DOHH2 (cell line): ENCODE results near the gene USP31.

Source experiments
- H3F3A ChIP-seq: fragments of 200-600 bp; sonication (generic), shearing (Covaris generic); 2 replicates; pipeline ENCODE4 v1.6.0; 2016; ENCODE audit warnings: antibody characterized with exemption, mild to moderate bottlenecking; ENCODE audit not compliant: control insufficient read depth, insufficient read depth
- H3K27ac ChIP-seq: fragments of 200-600 bp; sonication (generic); 2 replicates; pipeline ENCODE4 v1.5.1; 2014; ENCODE audit warnings: low read depth, mild to moderate bottlenecking, low read length, moderate library complexity
- H3K27me3 ChIP-seq: fragments of 200-600 bp; sonication (generic); 2 replicates; pipeline ENCODE4 v1.6.1; 2014; ENCODE audit warnings: mild to moderate bottlenecking, low read length, mixed read lengths; ENCODE audit not compliant: control insufficient read depth
- H3K36me3 ChIP-seq: fragments of 200-600 bp; sonication (generic); 2 replicates; pipeline ENCODE4 v1.6.1; 2014; ENCODE audit warnings: mild to moderate bottlenecking, low read length, moderate library complexity, mixed read lengths; ENCODE audit not compliant: control insufficient read depth
- H3K4me1 ChIP-seq: fragments of 200-600 bp; sonication (generic); 2 replicates; pipeline ENCODE4 v1.6.1; 2014; ENCODE audit warnings: mild to moderate bottlenecking, low read length, mixed read lengths; ENCODE audit not compliant: control insufficient read depth
- H3K4me2 ChIP-seq: fragments of 200-600 bp; sonication (generic); 2 replicates; pipeline ENCODE4 v1.6.0; 2014; ENCODE audit warnings: mild to moderate bottlenecking, low read length, moderate library complexity
- H3K4me3 ChIP-seq: fragments of 200-600 bp; sonication (generic); 2 replicates; pipeline ENCODE4 v1.5.1; 2014; ENCODE audit warnings: mild to moderate bottlenecking, low read length, mixed read lengths
- H3K79me2 ChIP-seq: fragments of 200-600 bp; sonication (generic); 2 replicates; pipeline ENCODE4 v1.6.1; 2014; ENCODE audit warnings: mild to moderate bottlenecking, low read length, mixed read lengths; ENCODE audit not compliant: control insufficient read depth
- H3K9me2 ChIP-seq: fragments of 200-600 bp; sonication (generic); replicated peaks from 2 replicates; pipeline ENCODE4 v1.6.1; 2014; ENCODE audit warnings: mild to moderate bottlenecking, low read length, mixed read lengths; ENCODE audit not compliant: control insufficient read depth
- H3K9me3 ChIP-seq: fragments of 200-600 bp; sonication (generic); 2 replicates; pipeline ENCODE4 v1.6.1; 2014; ENCODE audit warnings: antibody characterized with exemption, low read length, mixed read lengths; ENCODE audit not compliant: control insufficient read depth, insufficient read depth
- H4K20me1 ChIP-seq: fragments of 200-600 bp; sonication (generic); 2 replicates; pipeline ENCODE4 v1.6.0; 2014; ENCODE audit warnings: low read depth, mild to moderate bottlenecking, antibody characterized with exemption, low read length, moderate library complexity; ENCODE audit not compliant: control insufficient read depth, insufficient read depth
- EZH2phosphoT487 ChIP-seq: fragments of 200-600 bp; sonication (generic); IDR thresholded peaks from 2 replicates; pipeline ENCODE4 v1.6.1; 2017; ENCODE audit warnings: borderline replicate concordance, mild to moderate bottlenecking, antibody characterized with exemption, low read length, moderate library complexity, mixed read lengths
- TF ChIP-seq, protein P1 (sequence below): fragments of 200-600 bp; sonication (generic); IDR thresholded peaks from one replicate; pipeline ENCODE4 v1.5.1; 2014; ENCODE audit warnings: antibody characterized with exemption, mild to moderate bottlenecking, low read depth, low read length; ENCODE audit not compliant: poor library complexity, severe bottlenecking

Gene USP31

DNA sequence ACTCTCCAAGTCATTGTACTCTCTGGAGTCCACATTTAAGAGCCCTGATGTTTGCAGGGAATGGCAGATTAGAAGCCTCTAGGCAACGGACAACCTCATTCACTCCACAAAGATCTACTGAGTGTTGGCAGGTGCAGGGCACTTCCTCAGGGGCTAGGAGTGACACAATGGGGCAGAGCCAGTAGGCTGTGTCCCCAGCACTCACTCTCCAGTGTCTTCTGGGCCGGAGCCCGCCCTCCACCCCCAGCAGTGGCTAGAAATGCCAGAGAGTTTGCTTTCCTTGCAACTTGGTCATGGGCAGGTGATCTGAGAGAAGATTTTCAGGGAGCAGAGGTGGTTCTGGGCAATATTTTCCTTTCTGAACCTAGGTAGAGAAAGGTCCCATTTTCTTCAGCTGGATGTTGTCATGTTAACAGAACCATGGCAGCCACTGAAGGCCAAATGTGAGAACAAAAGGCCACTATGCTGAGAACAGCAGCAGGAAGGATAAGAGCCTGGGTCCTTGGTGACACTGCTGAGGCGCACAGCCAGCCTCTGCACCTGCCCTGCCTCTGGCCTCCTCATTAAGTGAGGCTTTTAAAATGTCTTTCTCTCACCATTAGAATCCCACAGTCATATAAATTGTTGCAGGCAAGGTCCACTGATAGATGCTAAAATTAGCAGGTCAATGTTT lies 96.2 kb downstream of the USP31 start:
- H3K79me2 ChIP-seq: no peaks in the 10 kb centered on the region
- H3K9me2 ChIP-seq: no peaks in the 10 kb centered on the region
- H3K4me1 ChIP-seq: 0 out of 2 replicates have a peak, but pooled peaks cover 3% of the 10 kb centered on the region
- no peak overlapping the region for H3K4me2 ChIP-seq
- no peaks in the 10 kb centered on the region for H4K20me1 ChIP-seq
- H3K9me3 ChIP-seq: no peaks in the 10 kb centered on the region
- TF ChIP-seq, protein P1, sequence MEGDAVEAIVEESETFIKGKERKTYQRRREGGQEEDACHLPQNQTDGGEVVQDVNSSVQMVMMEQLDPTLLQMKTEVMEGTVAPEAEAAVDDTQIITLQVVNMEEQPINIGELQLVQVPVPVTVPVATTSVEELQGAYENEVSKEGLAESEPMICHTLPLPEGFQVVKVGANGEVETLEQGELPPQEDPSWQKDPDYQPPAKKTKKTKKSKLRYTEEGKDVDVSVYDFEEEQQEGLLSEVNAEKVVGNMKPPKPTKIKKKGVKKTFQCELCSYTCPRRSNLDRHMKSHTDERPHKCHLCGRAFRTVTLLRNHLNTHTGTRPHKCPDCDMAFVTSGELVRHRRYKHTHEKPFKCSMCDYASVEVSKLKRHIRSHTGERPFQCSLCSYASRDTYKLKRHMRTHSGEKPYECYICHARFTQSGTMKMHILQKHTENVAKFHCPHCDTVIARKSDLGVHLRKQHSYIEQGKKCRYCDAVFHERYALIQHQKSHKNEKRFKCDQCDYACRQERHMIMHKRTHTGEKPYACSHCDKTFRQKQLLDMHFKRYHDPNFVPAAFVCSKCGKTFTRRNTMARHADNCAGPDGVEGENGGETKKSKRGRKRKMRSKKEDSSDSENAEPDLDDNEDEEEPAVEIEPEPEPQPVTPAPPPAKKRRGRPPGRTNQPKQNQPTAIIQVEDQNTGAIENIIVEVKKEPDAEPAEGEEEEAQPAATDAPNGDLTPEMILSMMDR: no peak
- TF ChIP-seq EZH2phosphoT487: no peak
- H3F3A ChIP-seq: no peaks in the 10 kb centered on the region
- H3K4me3 ChIP-seq: no peak overlapping the region
- no peaks in the 10 kb centered on the region for H3K36me3 ChIP-seq
- no peak overlapping the region for H3K27ac ChIP-seq
- H3K27me3 ChIP-seq: peaks cover 6% of the 10 kb centered on the region; the same call in 1 of the 2 replicates

DNA sequence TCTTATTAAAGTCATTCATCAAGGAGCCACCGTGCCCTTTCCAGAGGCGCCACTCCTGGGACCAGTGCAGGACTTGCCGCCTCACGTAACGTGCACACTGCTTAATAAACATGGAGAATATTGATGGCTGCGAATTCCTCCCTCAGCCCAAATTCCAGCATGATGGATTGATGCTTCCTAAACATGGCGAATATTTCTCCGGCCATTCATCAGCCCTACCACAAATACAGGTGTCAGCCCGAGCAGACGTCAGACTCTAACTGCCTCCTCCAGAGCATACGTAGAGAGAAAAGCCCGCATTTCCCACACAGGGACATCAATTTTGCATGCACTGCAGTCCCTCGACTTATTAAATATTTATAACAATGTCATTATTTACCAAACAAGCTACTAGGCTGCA lies 97.0 kb downstream of the USP31 start:
- no peak overlapping the region for H3K4me2 ChIP-seq
- no peaks in the 10 kb centered on the region for H3K36me3 ChIP-seq
- no peaks in the 10 kb centered on the region for H3K9me3 ChIP-seq
- H3F3A ChIP-seq: no peaks in the 10 kb centered on the region
- H3K9me2 ChIP-seq: no peaks in the 10 kb centered on the region
- no peaks in the 10 kb centered on the region for H4K20me1 ChIP-seq
- TF ChIP-seq, protein P1: no peak
- TF ChIP-seq EZH2phosphoT487: no peak
- H3K79me2 ChIP-seq: no peaks in the 10 kb centered on the region
- H3K4me1 ChIP-seq: 0 out of 2 replicates have a peak, but pooled peaks cover 3% of the 10 kb centered on the region
- H3K27ac ChIP-seq: no peak overlapping the region
- H3K27me3 ChIP-seq: peaks cover 7% of the 10 kb centered on the region; the same call in 1 of the 2 replicates
- H3K4me3 ChIP-seq: no peak overlapping the region

DNA sequence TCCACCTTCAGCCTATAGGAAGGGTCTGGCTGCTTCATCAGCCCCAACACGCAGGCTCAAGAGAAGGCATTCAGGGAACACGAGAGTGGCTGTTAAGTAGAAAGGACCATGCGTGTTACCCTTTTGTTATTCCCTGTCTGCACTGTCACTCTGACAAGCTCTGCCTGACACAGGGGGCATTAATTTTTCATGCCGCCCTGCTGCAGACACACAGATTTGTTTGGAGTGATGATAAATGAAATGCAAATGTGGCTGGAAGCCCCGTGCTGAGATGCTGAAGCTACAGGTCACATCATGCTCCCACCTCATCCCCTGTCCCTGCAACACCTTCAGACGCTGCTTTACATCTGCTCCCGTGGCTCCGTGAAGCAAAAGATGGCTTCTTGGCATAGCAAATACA lies 97.7 kb downstream of the USP31 start:
- Histone ChIP-seq H4K20me1 (no peaks in the 10 kb centered on the region), H3K9me2 (no peaks in the 10 kb centered on the region), H3K36me3 (no peaks in the 10 kb centered on the region), H3K4me1 (0 out of 2 replicates have a peak, but pooled peaks cover 3% of the 10 kb centered on the region), H3K79me2 (no peaks in the 10 kb centered on the region), H3K4me3 (no peak overlapping the region), H3K4me2 (no peak overlapping the region), H3K27me3 (peaks cover 10% of the 10 kb centered on the region; the same call in 1 of the 2 replicates), H3F3A (no peaks in the 10 kb centered on the region), H3K27ac (no peak overlapping the region), H3K9me3 (no peaks in the 10 kb centered on the region)
- TF ChIP-seq, protein P1: no peak
- TF ChIP-seq EZH2phosphoT487: no peak
